Measurements from ENCODE around the gene PDIA6.

Gene PDIA6

GRCh38 chr2:10812362-10813162 is at the start of gene PDIA6:
Gene PDIA6 (minus strand): TSS chr2:10812785. CDS start chr2:10812696, 89 bp downstream.
- peak; percentile 84 to 91 for DNase-seq (ENCODE audit: low read depth in 1 of 2, low spot score in 1 of 2)

DNA sequence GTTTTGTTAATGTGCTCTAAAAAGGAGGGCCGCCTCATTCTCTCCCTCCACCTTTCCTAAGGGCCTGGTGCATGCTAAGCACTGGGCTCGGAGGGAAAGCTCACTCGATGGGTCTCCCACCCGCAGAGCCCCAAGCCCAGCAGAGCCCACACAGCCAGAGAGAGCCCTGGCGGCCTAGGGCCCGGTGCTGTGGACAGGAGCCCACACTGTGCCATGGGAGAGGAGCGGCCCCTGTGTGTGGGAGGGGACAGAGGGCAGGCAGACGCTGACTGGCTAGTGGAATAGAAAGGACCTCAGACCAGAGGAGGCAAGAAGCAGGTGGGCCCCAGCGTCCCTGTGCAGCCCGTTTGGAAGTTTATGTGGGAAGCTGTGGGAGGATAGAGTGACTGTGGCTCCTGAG is 49.7 kb upstream of the PDIA6 start:
- DNase-seq (ENCODE audit: low read depth in 1 of 2, low spot score in 1 of 2), result no peak

DNA sequence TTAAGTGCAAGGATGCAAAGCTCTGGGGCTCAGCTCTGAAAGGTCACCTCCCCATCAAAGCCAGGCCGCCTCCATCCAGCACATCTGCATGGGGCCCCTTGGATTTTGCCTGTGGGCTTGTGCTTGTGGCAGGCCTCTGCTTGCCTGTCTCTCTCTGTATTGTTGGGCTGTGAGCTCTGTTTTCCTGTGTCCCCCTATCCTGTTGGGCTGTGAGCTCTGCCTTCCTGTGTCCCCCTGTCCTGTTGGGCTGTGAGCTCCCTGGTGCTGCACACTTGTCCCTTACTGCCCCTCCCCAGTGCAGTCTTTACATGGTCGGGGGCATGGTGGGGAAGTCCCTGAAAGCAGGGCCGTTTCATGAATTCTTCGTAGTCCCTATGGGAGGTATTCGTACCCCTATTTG is 49.2 kb upstream of the PDIA6 start:
- DNase-seq (ENCODE audit: low read depth in 1 of 2, low spot score in 1 of 2), result no peak

DNA sequence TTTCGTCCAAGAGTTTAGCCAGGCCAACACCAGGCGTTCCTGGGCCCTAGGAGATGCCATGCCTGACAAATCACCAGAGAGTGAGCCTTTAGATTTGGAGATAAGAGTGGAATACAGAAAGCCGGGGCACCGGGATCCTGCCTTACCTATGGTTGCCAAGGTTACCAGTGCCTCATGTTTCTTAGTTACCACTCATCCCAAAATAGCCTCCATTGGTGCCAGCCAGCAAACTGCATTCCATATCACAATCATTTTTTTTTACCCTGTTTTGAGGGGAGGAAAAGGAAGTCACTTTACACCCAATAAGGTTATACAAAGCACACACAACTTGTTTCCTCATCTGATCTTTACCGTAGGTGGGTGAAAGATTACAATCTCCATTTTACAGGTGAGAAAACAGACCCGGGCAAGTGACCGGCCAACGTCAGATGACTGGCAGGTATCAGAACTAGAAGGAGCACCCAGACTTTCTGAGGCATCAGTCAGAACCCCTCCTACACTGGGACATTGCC is 48.3 kb upstream of the PDIA6 start:
- DNase-seq (ENCODE audit: low read depth in 1 of 2, low spot score in 1 of 2), result no peak

GRCh38 chr2:10860081-10860813 is 47.7 kb upstream of the PDIA6 start:
- DNase-seq (ENCODE audit: low read depth in 1 of 2, low spot score in 1 of 2), result no peak

DNA sequence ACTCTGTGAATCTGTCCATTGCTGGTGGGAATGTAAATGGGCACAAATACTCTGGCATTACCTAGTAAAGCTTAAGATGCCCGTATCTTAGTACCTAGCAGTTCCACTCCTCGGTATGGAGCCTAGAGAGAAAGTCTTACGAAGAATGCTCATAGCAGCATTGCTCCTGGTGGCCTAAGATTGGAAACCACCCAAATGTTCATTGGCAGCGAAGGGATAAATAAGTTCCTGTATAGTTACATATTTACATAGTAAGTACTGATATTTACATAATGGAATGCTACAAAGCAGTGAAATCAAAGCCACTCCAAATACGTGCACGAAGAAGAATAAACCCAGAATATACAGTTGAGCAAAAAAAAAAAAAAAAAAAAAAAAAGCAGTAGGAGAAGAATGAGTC is 46.7 kb upstream of the PDIA6 start:
- no peak for DNase-seq (ENCODE audit: low read depth in 1 of 2, low spot score in 1 of 2)

DNA sequence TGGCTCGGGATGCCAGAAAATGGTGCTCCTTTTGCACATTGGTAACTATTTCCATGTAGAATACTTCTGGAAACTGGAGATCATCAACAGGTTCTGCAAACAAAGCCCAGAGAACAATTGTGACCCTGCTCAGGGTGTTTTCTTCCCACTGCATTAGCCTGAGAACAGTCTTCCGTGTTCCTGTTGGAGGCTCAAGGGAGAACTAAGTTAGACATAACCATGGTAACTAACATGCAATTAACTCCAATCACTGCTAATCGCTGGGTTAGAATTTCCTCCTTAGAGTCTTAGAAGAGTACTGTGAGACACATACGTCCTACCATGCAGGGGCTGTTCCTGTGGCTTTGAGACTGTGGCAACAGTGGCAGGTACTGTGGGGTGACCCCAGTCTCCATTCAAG is 36.0 kb upstream of the PDIA6 start:
- no peak for DNase-seq (ENCODE audit: low read depth in 1 of 2, low spot score in 1 of 2)

DNA sequence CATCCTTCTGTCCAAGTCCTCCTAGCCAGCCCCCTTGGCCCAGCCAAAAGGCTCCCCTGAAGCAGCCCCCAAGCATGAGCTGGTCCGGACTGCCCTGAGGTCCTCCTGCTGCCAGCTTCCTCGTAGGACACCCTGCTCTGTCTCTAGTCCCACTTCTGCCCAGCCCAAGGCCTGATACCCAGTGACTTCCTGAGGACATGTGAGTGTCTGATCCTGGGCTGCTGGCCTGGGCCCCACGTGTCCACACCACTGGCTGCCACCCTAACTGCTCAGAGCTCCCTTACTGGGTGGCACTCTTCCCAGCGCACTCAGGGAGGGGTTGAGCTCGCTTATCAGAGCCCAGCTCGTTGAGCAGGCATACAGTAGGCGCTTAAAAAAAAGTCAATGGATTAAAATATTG is 34.4 kb upstream of the PDIA6 start:
- no peak for DNase-seq (ENCODE audit: low read depth in 1 of 2, low spot score in 1 of 2)

GRCh38 chr2:10846110-10846861 is 33.7 kb upstream of the PDIA6 start:
- DNase-seq (ENCODE audit: low read depth in 1 of 2, low spot score in 1 of 2), result no peak

DNA sequence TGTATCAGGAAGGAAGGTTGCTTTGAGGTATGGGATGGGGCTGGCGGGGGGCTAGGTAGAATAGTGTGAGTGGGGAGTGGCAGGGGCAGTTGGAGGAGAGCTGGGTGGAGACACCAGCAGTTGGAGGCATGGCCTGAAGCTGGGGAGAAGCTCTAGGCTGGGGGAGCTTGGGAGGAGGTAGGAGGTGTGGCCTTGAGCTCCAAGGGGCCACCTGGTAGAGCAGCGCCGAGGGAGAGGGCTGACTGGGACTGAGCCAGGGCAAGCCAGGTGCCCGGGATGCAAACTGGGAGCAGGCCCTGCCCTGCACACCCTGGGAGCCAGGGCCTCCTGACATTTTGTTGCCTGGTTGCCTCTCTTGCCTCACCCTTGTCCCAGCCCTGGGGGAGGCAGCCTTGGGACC is 33.1 kb upstream of the PDIA6 start:
- DNase-seq (ENCODE audit: low read depth in 1 of 2, low spot score in 1 of 2), result no peak

DNA sequence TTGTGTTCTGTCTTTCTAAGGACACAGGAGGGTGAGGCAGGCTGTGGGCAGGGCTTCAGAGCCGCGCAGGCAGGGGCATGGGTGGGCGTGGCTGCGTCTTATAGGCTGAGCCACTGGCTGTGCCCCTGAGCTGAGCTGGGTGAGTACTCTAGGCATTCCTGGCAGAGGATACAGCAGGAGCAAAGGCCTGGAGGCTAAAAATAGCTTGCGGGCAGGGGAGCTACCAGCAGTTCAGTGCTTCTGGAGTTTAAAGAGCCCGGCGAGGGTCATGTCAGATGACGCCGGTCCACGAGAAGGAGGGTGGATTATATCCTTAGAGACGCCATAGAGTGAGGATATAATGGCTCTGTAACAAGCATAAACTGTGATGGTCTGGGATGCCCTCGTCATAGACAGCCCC is 31.5 kb upstream of the PDIA6 start:
- DNase-seq (ENCODE audit: low read depth in 1 of 2, low spot score in 1 of 2), result no peak

GRCh38 chr2:10842506-10842905 is 29.9 kb upstream of the PDIA6 start:
- no peak for DNase-seq (ENCODE audit: low read depth in 1 of 2, low spot score in 1 of 2)

GRCh38 chr2:10841547-10842219 is 29.1 kb upstream of the PDIA6 start:
- DNase-seq (ENCODE audit: low read depth in 1 of 2, low spot score in 1 of 2), result no peak

GRCh38 chr2:10839813-10840212 is 27.2 kb upstream of the PDIA6 start:
- DNase-seq (ENCODE audit: low read depth in 1 of 2, low spot score in 1 of 2), result no peak

GRCh38 chr2:10838734-10839133 is 26.1 kb upstream of the PDIA6 start:
- DNase-seq (ENCODE audit: low read depth in 1 of 2, low spot score in 1 of 2), result no peak

- no peak for DNase-seq (ENCODE audit: low read depth in 1 of 2, low spot score in 1 of 2)
These were observed 25.0 kb upstream of the PDIA6 start for GRCh38 chr2:10837298-10838266.

DNA sequence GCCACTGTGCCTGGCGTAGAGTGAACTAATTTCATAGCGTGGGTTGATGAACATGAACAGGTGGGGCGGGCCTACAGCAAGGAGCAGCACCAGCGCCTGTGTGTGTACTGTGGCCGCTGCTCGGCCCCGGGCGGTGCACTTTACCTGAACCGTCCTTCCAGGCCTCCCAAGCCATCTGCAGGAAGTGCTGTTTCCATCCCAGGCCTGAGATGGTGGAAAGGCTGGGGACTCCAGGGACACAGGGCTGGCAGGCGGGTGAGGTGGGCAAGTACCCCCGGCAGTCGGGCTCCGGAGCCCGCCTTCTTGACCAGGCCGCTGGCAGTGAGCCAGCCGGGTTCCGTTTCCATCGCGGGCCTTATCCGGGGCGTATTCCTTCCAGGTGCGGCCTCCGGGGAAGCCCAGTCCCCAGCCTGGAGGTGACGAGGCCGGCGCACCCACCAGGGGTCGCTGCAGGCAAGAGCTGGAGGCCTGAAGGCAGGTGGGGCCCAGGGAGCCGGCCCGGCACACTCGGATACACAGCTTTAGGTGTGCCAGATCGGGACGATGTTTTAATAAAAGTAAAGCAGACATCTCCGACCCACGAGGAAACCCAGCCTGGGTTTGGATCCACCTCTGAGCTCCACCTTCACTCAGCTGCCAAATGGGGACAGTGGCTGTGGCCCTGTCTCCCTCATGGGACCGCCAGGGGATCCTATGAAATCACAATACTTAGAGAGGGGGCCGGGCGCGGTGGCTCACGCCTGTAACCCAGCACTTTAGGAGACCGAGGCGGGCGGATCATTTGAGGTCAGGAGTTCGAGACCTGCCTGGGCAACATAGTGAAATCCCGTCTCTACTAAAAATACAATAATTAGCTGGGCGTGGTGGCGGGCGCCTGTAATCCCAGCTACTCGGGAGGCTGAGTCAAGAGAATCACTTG is 22.7 kb upstream of the PDIA6 start:
- DNase-seq (ENCODE audit: low read depth in 1 of 2, low spot score in 1 of 2), result peak; percentile 67 to 73

- DNase-seq (ENCODE audit: low read depth in 1 of 2, low spot score in 1 of 2), result no peak
These were observed 21.6 kb upstream of the PDIA6 start for GRCh38 chr2:10834068-10834655.

GRCh38 chr2:10833021-10833420 is 20.4 kb upstream of the PDIA6 start:
- DNase-seq (ENCODE audit: low read depth in 1 of 2, low spot score in 1 of 2), result no peak
